Measurements from ENCODE around the gene LRRC30.

The LRRC30 gene

DNA sequence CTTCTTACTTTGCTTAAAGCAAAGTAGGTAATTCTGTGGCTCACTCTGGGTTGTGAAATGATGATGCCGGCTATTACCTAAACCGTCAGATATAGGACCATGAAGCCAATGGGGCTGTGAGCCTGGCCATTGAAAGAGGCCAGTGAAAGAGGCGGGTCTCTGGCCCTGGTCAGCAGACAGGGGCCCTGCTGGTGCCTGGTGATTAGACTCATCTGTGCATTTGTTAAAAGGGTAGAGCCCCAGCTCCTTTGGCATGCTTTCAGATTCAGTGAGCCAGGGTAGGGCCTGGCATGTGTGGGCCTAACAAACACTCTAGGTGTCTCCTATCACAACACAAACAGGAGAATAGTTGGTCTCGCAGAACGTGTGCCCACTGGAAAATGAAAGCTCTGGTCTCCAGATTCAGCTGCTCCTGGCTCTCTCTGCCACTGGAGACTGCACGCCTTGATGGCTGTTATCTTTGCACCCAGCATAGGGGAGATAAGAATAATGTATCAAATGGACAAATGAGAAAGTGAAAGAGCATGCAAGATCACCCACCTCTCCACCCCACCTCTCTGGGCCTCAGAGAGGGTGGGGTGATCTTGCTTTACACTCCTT is 6.9 kb downstream of the LRRC30 start:
- Histone ChIP-seq H3K27ac (no peak overlapping the region), H3K36me3 (replicated peaks) (no peaks in the 10 kb centered on the region), H3K27me3 (replicated peaks) (no peaks in the 10 kb centered on the region), H3K4me3 (ENCODE audit: low read depth, low read length) (no peak overlapping the region)
- in situ Hi-C loops (cut with HindIII; ENCODE audit: low pct_ligation_motif_present, low sequenced_read_pairs), result no loop called here
- no peak for DNase-seq
- TF ChIP-seq, protein P1, sequence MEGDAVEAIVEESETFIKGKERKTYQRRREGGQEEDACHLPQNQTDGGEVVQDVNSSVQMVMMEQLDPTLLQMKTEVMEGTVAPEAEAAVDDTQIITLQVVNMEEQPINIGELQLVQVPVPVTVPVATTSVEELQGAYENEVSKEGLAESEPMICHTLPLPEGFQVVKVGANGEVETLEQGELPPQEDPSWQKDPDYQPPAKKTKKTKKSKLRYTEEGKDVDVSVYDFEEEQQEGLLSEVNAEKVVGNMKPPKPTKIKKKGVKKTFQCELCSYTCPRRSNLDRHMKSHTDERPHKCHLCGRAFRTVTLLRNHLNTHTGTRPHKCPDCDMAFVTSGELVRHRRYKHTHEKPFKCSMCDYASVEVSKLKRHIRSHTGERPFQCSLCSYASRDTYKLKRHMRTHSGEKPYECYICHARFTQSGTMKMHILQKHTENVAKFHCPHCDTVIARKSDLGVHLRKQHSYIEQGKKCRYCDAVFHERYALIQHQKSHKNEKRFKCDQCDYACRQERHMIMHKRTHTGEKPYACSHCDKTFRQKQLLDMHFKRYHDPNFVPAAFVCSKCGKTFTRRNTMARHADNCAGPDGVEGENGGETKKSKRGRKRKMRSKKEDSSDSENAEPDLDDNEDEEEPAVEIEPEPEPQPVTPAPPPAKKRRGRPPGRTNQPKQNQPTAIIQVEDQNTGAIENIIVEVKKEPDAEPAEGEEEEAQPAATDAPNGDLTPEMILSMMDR (IDR thresholded peaks at IDR 0.05; ENCODE audit: low read depth, low read length, missing control alignments), result no peak

DNA sequence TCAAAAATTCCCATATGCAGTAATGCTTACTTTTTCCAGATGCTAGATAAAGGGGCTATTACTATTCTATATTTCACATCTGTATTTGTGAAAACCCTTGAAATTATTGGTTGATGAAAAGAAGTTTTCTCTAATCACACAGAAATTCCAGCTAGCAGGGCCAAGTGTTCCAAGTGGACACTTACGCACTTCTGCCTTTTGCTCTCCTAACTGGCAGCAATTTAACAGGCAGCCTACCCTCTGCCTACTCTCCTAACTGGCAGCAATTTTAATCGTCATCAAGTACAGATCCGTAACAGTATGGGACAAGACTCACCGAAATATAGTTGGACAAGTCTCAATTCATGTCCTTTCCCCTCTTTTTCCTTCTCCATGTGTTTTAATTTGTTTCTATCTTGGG is 12.0 kb downstream of the LRRC30 start:
- DNase-seq, result no peak
- TF ChIP-seq, protein P1 (IDR thresholded peaks at IDR 0.05; ENCODE audit: low read depth, low read length, missing control alignments), result no peak
- H3K36me3 ChIP-seq (replicated peaks), result no peaks in the 10 kb centered on the region
- in situ Hi-C loops (cut with HindIII; ENCODE audit: low pct_ligation_motif_present, low sequenced_read_pairs), result no loop called here
- no peaks in the 10 kb centered on the region for H3K27me3 ChIP-seq (replicated peaks)
- H3K27ac ChIP-seq, result no peak overlapping the region
- no peak overlapping the region for H3K4me3 ChIP-seq (ENCODE audit: low read depth, low read length)

DNA sequence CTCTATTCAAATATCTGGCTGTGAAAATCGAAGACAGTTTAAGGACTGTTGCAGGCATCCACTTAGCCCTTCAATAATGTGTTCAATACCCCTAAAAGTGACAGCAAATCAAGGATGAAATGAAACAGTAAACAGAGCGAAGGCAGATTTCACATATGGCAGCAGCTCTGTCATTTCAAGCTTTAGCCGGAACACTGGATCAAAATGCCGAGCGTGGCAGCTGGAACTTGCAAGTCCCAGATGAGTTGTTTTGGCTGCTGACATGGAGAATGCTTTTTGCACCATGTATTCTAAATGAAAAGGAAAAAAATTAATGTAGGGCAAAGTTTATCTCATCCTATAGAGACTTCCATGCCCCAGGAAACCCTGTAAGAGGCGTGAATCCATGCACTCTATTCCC is 18.0 kb downstream of the LRRC30 start:
- H3K4me3 ChIP-seq (ENCODE audit: low read depth, low read length), result no peak overlapping the region
- TF ChIP-seq, protein P1 (IDR thresholded peaks at IDR 0.05; ENCODE audit: low read depth, low read length, missing control alignments), result no peak
- no peaks in the 10 kb centered on the region for H3K36me3 ChIP-seq (replicated peaks)
- H3K27ac ChIP-seq, result no peak overlapping the region
- H3K27me3 ChIP-seq (replicated peaks), result no peaks in the 10 kb centered on the region
- DNase-seq, result no peak
- in situ Hi-C loops (cut with HindIII; ENCODE audit: low pct_ligation_motif_present, low sequenced_read_pairs), result no loop called here

DNA sequence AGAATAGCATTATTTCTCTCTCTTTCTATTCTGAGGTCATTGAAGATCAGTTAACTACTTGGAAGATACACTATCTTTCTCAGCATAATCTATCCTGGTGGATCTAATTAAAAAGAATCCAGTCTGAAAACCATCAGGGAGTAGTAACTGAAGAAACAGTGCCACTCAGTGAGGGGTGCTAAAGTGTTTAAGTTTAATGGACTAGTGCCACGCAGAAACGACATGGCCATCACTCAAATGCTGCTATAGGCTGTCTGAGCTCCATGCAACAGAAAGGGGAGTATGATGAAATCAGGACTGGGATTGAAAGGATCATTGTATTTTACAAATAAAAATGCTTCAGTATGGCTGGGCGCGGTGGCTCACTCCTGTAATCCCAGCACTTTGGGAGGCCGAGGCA is 23.3 kb downstream of the LRRC30 start:
- H3K4me3 ChIP-seq (ENCODE audit: low read depth, low read length), result no peak overlapping the region
- no peak for DNase-seq
- TF ChIP-seq, protein P1 (IDR thresholded peaks at IDR 0.05; ENCODE audit: low read depth, low read length, missing control alignments), result no peak
- no peaks in the 10 kb centered on the region for H3K27me3 ChIP-seq (replicated peaks)
- H3K27ac ChIP-seq, result no peak overlapping the region
- H3K36me3 ChIP-seq (replicated peaks), result no peaks in the 10 kb centered on the region
- in situ Hi-C loops (cut with HindIII; ENCODE audit: low pct_ligation_motif_present, low sequenced_read_pairs), result no loop called here

DNA sequence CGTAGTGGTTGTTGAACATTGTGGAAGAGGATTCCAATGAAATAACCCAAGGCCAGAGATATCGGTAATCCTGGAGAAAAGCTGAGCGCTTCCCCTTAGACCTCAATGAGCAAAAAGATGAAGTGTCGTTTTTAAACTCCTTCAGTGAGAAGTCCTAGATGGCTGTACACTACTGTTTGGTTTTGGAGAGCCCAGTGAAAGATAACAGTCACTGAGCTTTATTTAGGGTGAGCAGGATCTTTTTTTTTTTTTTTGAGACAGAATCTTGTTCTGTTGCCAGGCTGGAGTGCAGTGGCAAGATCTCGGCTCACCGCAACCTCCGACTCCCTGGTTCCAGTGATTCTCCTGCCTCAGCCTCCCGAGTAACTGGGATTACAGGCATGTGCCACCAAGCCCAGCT is 24.2 kb downstream of the LRRC30 start:
- Histone ChIP-seq H3K36me3 (replicated peaks) (no peaks in the 10 kb centered on the region), H3K27ac (no peak overlapping the region)
- no peak for DNase-seq

More for the DNA sequence above, 24.2 kb downstream of the LRRC30 start:
- in situ Hi-C loops (cut with HindIII; ENCODE audit: low pct_ligation_motif_present, low sequenced_read_pairs), result no loop called here
- Histone ChIP-seq H3K4me3 (ENCODE audit: low read depth, low read length) (no peak overlapping the region), H3K27me3 (replicated peaks) (no peaks in the 10 kb centered on the region)
- TF ChIP-seq, protein P1 (IDR thresholded peaks at IDR 0.05; ENCODE audit: low read depth, low read length, missing control alignments), result no peak

Data from brain microvascular endothelial cell (primary cell).